Parietal lobe (tissue), 1 donor: Measurements from ENCODE around the gene MAB21L1. TPM values are rescaled to one million over a fixed set of nuclear protein-coding genes. Genes with fewer than 3 reads are reported as not detected.

ENCODE experiments used
- total RNA-seq: library from RNA; depleted of rRNA; stranded (reverse); fragments of >200 nt; gene quantifications from one replicate; pipeline ENCODE4 v1.2.3, GENCODE V29; 2014

MAB21L1 gene
- 0.31 TPM for total RNA-seq

GRCh38 chr13:35475960-35476943, at the start of gene MAB21L1:
MAB21L1 (minus strand) TSS chr13:35476689; CDS start chr13:35476138, 551 bp downstream.

